Type B pancreatic cell (in vitro differentiated cells): ENCODE data around the gene STKLD1. TPM values are rescaled to one million over a fixed set of nuclear protein-coding genes. Genes with fewer than 3 reads are reported as not detected.

Experiments used
- DNase-seq: peaks from one replicate; pipeline ENCODE4 v3.0.0; 2021; ENCODE audit warnings: mixed read lengths; ENCODE audit not compliant: unreplicated experiment; ENCODE audit errors: extremely low spot score
- H3K27ac Mint-ChIP-seq: 2 replicates; pipeline ENCODE4 v1.8.0; 2021; ENCODE audit warnings: mild to moderate bottlenecking, mixed read lengths
- H3K27me3 Mint-ChIP-seq: 2 replicates; pipeline ENCODE4 v1.8.0; 2021; ENCODE audit warnings: mixed read lengths
- H3K36me3 Mint-ChIP-seq: 2 replicates; pipeline ENCODE4 v1.8.0; 2021; ENCODE audit warnings: mixed read lengths
- H3K4me1 Mint-ChIP-seq: one replicate; pipeline ENCODE4 v1.8.0; 2021; ENCODE audit warnings: mixed read lengths; ENCODE audit not compliant: unreplicated experiment
- H3K4me3 Mint-ChIP-seq: 2 replicates; pipeline ENCODE4 v1.8.0; 2021; ENCODE audit warnings: mild to moderate bottlenecking, mixed read lengths
- H3K9me3 Mint-ChIP-seq: 2 replicates; pipeline ENCODE4 v1.8.0; 2021; ENCODE audit warnings: mixed read lengths
- total RNA-seq: library from RNA; stranded (reverse); gene quantifications from 2 replicates; pipeline ENCODE4 v1.2.1, GENCODE V29; 2021; ENCODE audit warnings: low replicate concordance
- TF ChIP-seq, protein P1 (sequence below): fragments of 200-600 bp; sonication (generic); conservative IDR thresholded peaks from 2 replicates; pipeline ENCODE4 v1.5.0; 2021; ENCODE audit warnings: antibody characterized with exemption, mild to moderate bottlenecking

Gene STKLD1
- total RNA-seq, 1 donor from 2014 or later = 3.9 TPM

DNA sequence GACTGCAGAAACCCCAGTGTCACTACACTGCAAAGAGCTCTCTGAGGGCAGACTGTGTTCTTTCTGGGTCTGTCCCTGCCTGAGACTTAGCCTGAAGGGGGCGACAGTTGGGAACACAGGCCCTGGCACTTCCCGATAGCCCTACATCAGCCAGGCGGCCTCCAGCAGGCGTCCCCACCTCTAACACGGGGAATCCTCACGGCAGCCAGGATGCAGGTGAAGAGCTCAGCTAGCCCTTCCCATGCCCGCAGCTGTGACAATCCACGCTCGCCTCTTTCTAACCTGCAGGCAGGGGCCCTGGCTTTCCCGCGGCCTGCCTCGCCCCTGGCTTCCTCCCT, 34.1 kb upstream of the STKLD1 start:
- no peaks in the 10 kb centered on the region for H3K27me3 Mint-ChIP-seq
- no peaks in the 10 kb centered on the region for H3K9me3 Mint-ChIP-seq
- H3K36me3 Mint-ChIP-seq = peaks cover 8% of the 10 kb centered on the region
- no peak overlapping the region for H3K4me3 Mint-ChIP-seq
- DNase-seq = no peak
- TF ChIP-seq, protein P1, sequence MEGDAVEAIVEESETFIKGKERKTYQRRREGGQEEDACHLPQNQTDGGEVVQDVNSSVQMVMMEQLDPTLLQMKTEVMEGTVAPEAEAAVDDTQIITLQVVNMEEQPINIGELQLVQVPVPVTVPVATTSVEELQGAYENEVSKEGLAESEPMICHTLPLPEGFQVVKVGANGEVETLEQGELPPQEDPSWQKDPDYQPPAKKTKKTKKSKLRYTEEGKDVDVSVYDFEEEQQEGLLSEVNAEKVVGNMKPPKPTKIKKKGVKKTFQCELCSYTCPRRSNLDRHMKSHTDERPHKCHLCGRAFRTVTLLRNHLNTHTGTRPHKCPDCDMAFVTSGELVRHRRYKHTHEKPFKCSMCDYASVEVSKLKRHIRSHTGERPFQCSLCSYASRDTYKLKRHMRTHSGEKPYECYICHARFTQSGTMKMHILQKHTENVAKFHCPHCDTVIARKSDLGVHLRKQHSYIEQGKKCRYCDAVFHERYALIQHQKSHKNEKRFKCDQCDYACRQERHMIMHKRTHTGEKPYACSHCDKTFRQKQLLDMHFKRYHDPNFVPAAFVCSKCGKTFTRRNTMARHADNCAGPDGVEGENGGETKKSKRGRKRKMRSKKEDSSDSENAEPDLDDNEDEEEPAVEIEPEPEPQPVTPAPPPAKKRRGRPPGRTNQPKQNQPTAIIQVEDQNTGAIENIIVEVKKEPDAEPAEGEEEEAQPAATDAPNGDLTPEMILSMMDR = peak; percentile 30
- H3K27ac Mint-ChIP-seq = no peak overlapping the region
- peaks cover 9% of the 10 kb centered on the region for H3K4me1 Mint-ChIP-seq

DNA sequence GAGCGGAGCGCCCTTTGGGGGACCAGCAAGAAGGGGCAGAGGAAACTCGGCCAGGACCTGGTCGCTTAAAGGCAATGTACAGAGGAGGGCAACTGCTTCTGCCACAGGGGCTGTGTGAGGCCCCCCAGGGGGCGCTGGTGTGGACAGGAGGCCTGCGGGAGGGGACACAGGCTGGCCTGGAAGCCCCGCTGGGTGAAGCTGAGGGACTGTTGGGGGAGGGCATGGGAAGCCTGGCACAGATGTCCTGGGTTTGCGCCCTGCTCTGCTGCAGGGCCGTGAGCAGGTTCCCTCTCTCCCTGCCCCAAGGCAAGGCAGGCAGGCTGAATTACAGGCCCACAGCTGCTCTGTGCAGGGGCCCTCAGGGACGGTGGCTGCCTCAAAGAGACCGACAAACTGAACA, 33.6 kb upstream of the STKLD1 start:
- H3K27ac Mint-ChIP-seq = no peak overlapping the region
- DNase-seq = no peak
- H3K4me3 Mint-ChIP-seq = no peak overlapping the region
- H3K36me3 Mint-ChIP-seq = peaks cover 9% of the 10 kb centered on the region
- no peaks in the 10 kb centered on the region for H3K9me3 Mint-ChIP-seq
- TF ChIP-seq, protein P1 = no peak
- peaks cover 11% of the 10 kb centered on the region for H3K4me1 Mint-ChIP-seq
- no peaks in the 10 kb centered on the region for H3K27me3 Mint-ChIP-seq

DNA sequence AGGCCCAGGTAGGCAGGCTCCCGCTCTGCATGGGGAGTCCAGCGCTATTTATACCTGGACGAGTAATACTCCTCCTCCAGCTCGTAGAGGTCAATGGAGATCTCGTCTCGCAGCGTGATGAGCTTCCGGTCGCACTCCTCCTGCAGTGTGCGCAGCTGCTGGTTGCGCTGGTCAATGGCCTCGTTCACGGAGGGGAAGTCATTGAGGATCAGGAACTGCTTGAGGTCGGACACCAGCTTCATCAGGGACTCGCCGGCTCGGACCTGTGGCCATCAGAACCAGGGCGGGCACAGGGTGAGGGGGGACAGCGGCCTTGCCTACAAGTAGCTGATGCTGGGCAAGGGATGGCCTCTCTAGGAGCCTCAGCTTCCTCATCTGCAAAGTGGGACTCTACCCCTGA, 32.1 kb upstream of the STKLD1 start:
- DNase-seq = no peak
- Mint-ChIP-seq H3K27me3 (no peaks in the 10 kb centered on the region), H3K4me1 (peaks cover 15% of the 10 kb centered on the region), H3K4me3 (no peak overlapping the region), H3K36me3 (peaks cover 16% of the 10 kb centered on the region), H3K27ac (no peak overlapping the region), H3K9me3 (no peaks in the 10 kb centered on the region)
- TF ChIP-seq, protein P1 = no peak

GRCh38 chr9:133344979-133345378, 31.2 kb upstream of the STKLD1 start:
- Mint-ChIP-seq H3K4me3 (no peak overlapping the region), H3K9me3 (no peaks in the 10 kb centered on the region), H3K27me3 (no peaks in the 10 kb centered on the region), H3K27ac (no peak overlapping the region), H3K36me3 (peaks cover 23% of the 10 kb centered on the region), H3K4me1 (peaks cover 22% of the 10 kb centered on the region)
- TF ChIP-seq, protein P1 = no peak
- DNase-seq = no peak

DNA sequence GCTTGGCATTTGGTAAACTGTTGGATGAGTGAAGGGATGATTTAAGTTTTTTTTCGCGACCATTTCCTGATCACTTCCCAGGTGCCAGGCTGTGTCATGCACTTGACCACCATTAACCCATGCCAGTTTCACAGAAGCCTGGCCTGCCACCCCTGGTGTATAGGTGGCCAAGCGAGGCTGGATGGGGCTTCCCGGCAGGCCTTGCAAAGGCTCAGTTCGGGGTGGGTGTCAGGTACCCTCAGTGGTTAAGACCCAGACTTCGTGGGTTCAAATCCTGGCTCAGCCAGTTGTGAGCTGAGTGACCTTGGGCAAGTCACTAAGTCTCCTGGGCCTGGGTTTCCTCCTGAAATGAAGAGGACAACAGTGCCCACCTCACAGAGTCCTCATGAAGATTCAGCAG, 30.6 kb upstream of the STKLD1 start:
- Mint-ChIP-seq H3K27me3 (no peaks in the 10 kb centered on the region), H3K9me3 (no peaks in the 10 kb centered on the region), H3K4me3 (no peak overlapping the region), H3K27ac (no peak overlapping the region), H3K36me3 (peaks cover 28% of the 10 kb centered on the region), H3K4me1 (peaks cover 22% of the 10 kb centered on the region)
- TF ChIP-seq, protein P1 = no peak
- DNase-seq = no peak

GRCh38 chr9:133346021-133346785, 30.0 kb upstream of the STKLD1 start:
- TF ChIP-seq, protein P1 = no peak
- Mint-ChIP-seq H3K4me3 (peak overlapping the region; percentile 100), H3K27ac (peak overlapping the region; percentile 85), H3K27me3 (no peaks in the 10 kb centered on the region), H3K9me3 (no peaks in the 10 kb centered on the region), H3K4me1 (peaks cover 22% of the 10 kb centered on the region), H3K36me3 (peaks cover 28% of the 10 kb centered on the region)
- no peak for DNase-seq
